GM21825 (cell line): ENCODE results near the gene SGCG.

ENCODE experiments used
- ATAC-seq: cut with Tn5 transposase; IDR thresholded peaks from one replicate; pipeline ENCODE4 v1.9.1; 2021; ENCODE audit warnings: mild to moderate bottlenecking, moderate library complexity; ENCODE audit not compliant: unreplicated experiment

The SGCG gene

GRCh38 chr13:23323946-23324709, 143.3 kb downstream of the SGCG start:
- ATAC-seq = no peak

DNA sequence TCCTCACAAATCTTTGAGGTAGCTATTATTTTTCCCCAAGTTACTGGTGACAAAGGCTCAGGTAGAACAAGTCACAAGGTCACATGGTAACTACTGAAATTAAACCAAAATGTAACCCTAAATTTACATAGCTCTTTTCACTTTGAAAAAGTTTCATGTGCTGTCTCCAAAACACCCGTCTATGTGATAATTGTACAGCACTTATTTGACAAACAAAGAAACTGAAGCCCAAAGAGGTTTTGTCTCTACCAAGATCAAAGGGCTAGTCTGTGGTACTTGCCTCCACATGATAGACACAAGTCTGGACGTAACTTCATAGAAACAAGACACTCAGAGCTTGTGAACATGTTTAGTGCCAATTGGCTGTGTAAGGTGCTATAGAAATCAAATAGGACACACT, 144.4 kb downstream of the SGCG start:
- ATAC-seq = no peak

DNA sequence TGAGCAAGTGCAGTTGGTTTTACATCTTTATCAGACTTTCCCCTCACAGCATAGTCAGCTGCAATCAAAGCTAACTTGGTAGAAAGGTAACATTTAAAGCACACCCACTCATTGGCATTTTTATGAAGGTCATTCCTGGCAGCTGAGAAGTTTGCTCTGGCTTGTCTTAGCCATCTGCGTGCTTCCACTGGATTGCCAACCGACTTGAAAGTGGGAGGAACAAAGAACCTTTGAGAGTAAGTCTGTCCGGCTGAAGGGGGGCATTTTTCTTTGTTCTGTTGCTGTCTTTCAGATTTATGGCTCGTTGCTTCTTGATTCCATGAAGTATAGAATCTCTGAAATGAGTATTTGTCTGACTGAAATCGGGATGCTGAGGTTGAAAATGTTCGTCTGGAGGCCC, 149.6 kb downstream of the SGCG start:
- ATAC-seq = no peak

DNA sequence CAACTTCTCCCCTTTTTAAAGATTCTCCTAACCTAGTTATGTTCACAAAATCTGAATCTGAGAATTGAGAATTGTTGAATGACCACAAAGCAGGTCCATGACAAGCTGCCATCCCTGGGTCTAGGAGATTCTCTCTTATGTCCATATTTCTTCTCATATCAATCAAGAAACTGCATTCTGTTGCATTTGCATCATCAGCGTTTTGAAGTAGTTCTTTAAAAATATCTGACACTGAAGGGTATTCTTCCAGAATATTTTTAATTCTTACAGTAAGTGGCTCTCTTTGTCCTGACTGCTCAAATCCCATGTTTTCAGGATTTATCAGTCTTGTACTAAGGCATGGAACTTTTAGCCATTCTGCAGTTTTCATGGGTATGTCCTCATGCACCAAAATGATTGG, 158.4 kb downstream of the SGCG start:
- ATAC-seq = no peak

DNA sequence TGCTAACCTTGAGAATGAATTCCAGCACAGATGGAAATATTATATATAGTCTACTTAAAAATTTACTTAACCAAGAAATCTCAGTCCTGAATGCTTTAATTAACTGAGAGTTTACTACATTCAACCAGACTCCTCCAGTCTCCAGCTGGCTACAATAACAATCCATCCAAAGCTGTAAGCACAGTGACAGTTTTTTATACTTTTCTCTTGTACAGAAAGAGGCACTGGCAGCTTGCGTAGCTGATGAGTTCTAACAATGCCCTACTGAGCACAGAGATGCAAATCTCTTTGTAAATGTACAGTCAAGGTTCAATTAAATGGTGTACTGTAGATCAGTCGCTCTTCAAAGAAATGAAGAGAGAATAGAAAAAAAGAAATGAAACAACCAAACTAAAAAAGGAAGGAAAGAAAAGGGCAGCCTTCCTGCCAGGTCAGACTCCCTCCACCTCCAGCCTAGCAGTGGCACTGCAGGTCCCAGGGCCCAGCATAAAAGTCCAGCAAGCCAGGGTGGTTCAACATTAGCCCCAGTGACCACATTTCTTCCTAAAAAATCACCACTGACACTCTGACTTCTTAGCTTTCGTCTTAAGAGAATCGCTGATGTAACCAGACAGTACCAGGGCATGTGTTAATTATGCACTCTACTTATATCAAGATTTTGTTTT, 164.3 kb downstream of the SGCG start:
- ATAC-seq = no peak

GRCh38 chr13:23347601-23348000, 166.8 kb downstream of the SGCG start:
- ATAC-seq = no peak

DNA sequence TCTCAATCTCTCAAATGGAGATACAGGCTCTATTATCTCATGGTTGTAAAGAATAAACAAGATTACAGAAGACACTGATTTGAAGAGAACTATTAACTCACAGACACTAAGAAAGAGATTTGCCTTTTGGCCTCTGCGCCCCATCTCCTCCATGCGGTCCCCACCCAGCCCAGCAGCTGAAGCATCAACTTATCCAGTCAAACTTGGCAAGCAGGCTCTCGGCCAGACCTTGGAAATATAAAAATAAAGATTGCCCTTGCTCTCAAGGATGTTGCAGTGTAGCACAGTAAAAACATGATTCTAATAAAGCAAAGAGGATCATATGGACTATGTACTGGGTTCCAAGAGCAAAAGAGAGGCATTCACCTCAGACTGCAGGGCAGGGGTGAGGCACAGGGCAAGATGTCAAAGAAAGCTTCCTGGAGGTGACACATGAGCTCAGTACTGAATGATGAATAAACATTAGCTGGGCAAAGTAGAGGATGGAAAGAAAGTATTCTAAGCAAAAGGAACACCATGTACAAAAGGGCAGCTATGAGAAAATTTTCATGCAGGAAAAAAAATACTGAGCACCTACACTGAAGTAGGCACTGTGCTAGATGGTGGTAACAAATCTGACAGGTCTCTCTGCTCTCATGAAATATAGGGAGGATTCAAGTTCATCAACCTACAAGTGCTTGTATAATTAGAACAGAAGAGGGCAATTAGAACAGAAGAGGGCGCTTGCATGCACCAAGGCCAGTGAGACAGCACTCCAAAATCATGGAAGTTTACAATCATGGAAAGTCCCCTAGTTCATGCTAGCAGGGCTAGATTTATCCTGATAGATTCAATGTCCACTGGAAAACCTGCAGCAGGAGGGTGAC, 167.7 kb downstream of the SGCG start:
- no peak for ATAC-seq

DNA sequence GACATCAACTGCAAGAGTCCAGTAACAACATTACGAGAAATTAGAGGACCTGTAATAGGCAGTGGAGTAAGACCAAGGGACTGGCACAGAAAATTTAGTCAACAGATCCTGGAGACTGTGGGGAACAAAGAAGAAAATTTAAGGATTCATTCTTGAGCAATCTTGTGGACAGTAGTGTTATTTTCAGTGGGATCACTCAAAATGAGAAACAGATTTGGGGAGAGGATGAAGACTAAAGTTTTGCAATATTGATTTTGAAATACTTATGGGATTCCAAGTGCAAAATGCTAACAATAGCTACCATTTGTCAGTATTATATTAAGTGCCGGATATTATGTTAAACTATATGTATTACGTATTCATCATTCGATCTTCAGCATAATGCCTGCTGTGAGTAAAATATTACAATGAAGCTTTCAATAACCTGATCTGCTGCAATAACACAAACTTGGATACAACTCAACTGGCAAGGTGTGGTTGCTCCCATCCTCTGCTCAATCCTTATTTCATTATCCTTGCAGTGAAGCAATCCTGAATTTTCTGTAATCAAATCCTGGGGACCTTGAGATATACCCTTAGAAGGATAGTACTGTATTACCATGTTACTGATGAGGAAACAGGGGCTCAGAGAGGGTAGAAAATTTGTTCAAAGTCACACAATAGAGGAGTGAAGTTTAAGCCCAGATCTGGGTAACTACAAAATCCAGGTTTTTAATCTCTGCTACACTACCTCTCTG, 168.6 kb downstream of the SGCG start:
- ATAC-seq = no peak

- no peak for ATAC-seq
Measured at GRCh38 chr13:23350009-23350408, 169.2 kb downstream of the SGCG start.

DNA sequence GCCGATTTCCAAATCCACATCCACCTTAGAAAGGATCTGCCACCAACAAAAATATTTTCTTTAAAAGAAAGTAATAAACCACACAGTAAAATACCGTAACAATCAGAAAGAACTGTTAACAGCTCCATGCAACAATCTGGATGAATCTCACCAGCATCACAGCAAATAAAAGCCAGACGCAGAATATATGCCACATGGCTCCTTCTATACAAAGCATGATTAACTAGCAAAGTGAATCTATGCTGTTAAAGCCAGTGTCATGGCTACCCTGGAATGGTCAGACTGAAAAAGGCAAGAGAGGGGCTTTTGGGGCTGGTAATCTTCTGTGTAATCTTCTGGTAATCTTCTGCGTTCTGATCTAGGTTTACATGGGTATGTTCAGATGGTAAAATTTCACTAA, 171.4 kb downstream of the SGCG start:
- ATAC-seq = no peak

- ATAC-seq = no peak
Measured at GRCh38 chr13:23354520-23354919, 173.7 kb downstream of the SGCG start.

GRCh38 chr13:23356368-23356767, 175.6 kb downstream of the SGCG start:
- no peak for ATAC-seq

DNA sequence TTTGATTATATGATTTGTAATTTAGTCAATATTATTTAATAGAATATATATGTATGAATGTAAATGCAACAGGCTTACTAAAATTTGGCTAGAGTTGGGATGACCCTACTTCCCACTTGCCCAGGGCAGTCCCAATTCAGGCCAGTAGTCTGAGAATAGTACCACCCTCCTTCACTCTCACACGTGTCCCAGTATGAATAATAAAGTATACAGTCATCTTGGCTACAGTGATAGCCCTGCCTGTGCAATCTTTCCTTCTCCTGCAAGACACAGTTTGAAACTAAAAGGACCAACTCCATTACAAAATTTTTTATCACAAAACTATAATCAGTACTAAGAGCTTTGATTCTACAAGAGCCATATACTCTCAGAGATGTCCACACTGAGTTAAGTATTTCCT, 176.6 kb downstream of the SGCG start:
- no peak for ATAC-seq

- ATAC-seq = no peak
Measured at GRCh38 chr13:23359882-23360281, 179.1 kb downstream of the SGCG start.

DNA sequence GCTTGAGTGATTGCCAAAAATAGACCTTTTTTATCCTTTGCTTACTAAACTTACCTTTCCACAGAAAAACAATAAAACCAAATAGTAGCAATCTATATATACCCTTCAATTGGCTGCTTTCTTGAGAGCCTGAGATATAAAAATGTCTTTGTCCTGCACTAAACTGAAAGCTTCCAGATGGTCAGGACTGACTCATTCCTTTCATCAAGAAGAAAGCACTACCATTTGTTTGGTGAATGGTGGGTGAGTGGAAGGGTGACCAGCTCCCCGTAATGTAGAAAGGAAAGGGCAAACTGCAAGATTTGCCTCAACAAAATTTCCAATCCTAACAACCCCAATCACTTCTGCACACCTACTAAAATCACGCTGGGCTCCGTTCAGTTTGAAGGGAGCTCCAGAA, 184.9 kb downstream of the SGCG start:
- no peak for ATAC-seq

- ATAC-seq = no peak
Measured at GRCh38 chr13:23367907-23368306, 187.1 kb downstream of the SGCG start.

DNA sequence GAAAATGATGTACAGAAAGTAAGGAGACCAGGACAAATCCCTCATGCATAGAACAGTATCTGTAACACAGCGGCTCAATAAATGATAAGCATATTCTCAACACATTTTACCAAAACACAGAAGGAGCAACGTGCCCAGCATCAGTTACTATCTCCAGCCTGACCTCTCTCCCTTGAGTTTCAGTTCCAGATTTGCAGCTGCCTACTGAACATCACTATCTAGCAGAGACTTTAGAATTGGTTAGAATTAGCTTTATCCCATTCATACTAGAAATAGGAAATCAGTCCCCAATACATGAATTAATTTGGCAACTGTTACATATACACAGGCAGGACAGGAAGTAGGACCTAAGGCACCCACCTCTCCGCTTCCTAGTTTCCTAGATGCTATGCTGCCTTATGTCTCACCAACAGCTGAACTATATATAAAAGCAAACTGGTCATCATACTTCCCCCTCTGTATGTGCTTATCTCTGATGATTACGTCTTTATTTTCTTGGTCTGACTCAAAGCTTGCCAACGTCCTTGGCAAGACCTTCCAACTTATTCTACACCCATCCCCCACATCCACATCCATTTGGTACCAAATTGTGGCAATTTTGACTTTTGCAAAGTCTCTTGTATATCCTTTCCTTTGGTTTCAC, 191.6 kb downstream of the SGCG start:
- no peak for ATAC-seq
